SK-N-SH treated with all-trans-retinoic acid at 6 μM for 48 hours (cell line): ENCODE results near the gene CD4.

Source experiments
- ATAC-seq: fragments of 200-7000 bp; cut with Tn5 transposase; 3 replicates; pipeline ENCODE4 v1.9.1; 2020; ENCODE audit warnings: mild to moderate bottlenecking, moderate library complexity
- ARNTL ChIP-seq: fragments of 450-650 bp; formaldehyde crosslinking; IDR thresholded peaks from 2 replicates; pipeline ENCODE4 v1.5.0; 2020; ENCODE audit warnings: low read depth, mild to moderate bottlenecking, moderate library complexity, borderline replicate concordance
- BACH2 ChIP-seq: fragments of 250-450 bp; sonication (Bioruptor Pico); IDR thresholded peaks from 2 replicates; pipeline ENCODE4 v1.9.0; 2021; ENCODE audit warnings: mild to moderate bottlenecking, borderline replicate concordance
- CREB5 ChIP-seq: fragments of 250-450 bp; sonication (Bioruptor Pico); IDR thresholded peaks from 2 replicates; pipeline ENCODE4 v1.5.1; 2020; ENCODE audit warnings: low read depth, mild to moderate bottlenecking, moderate library complexity
- CSDC2 ChIP-seq: fragments of 250-450 bp; sonication (Bioruptor Pico); IDR thresholded peaks from 2 replicates; pipeline ENCODE4 v1.5.0; 2020; ENCODE audit warnings: mild to moderate bottlenecking, moderate library complexity
- CSRNP3 ChIP-seq: fragments of 250-450 bp; sonication (Bioruptor Pico); IDR thresholded peaks from 2 replicates; pipeline ENCODE4 v1.5.1; 2021; ENCODE audit warnings: mild to moderate bottlenecking, moderate library complexity
- ESRRG ChIP-seq: fragments of 250-450 bp; sonication (Bioruptor Pico); IDR thresholded peaks from 2 replicates; pipeline ENCODE4 v1.6.1; 2021; ENCODE audit warnings: mild to moderate bottlenecking
- GLIS3 ChIP-seq: fragments of 250-450 bp; sonication (Bioruptor Pico); IDR thresholded peaks from 2 replicates; pipeline ENCODE4 v1.5.0; 2020; ENCODE audit warnings: mild to moderate bottlenecking, moderate library complexity
- OSR1 ChIP-seq: fragments of 250-450 bp; sonication (Bioruptor Pico); IDR thresholded peaks from 2 replicates; pipeline ENCODE4 v1.8.0; 2022; ENCODE audit warnings: moderate library complexity, mild to moderate bottlenecking, inconsistent platforms
- PATZ1 ChIP-seq: fragments of 250-450 bp; sonication (Bioruptor Pico); IDR thresholded peaks from 2 replicates; pipeline ENCODE4 v1.8.0; 2020; ENCODE audit warnings: mild to moderate bottlenecking, moderate library complexity, borderline replicate concordance
- PPARA ChIP-seq: fragments of 250-450 bp; sonication (Bioruptor Pico); IDR thresholded peaks from 2 replicates; pipeline ENCODE4 v1.5.0; 2020; ENCODE audit warnings: mild to moderate bottlenecking, borderline replicate concordance
- RARB ChIP-seq: fragments of 250-450 bp; sonication (Bioruptor Pico); IDR thresholded peaks from 2 replicates; pipeline ENCODE4 v1.8.0; 2021; ENCODE audit warnings: mild to moderate bottlenecking, moderate library complexity
- SNAI2 ChIP-seq: fragments of 250-450 bp; sonication (Bioruptor Pico); IDR thresholded peaks from 2 replicates; pipeline ENCODE4 v1.5.0; 2020; ENCODE audit warnings: mild to moderate bottlenecking, moderate library complexity
- TOX ChIP-seq: fragments of 250-450 bp; sonication (Bioruptor Pico); IDR thresholded peaks from 2 replicates; pipeline ENCODE4 v1.8.0; 2021; ENCODE audit warnings: mild to moderate bottlenecking, moderate library complexity, borderline replicate concordance
- TSHZ2 ChIP-seq: fragments of 250-450 bp; sonication (Bioruptor Pico); IDR thresholded peaks from 2 replicates; pipeline ENCODE4 v1.5.0; 2020; ENCODE audit warnings: mild to moderate bottlenecking, moderate library complexity
- ZC3H10 ChIP-seq: fragments of 250-450 bp; sonication (Bioruptor Pico); IDR thresholded peaks from 2 replicates; pipeline ENCODE4 v1.5.1; 2021; ENCODE audit warnings: mild to moderate bottlenecking, moderate library complexity
- ZFP3 ChIP-seq: fragments of 250-450 bp; sonication (Bioruptor Pico); IDR thresholded peaks from 2 replicates; pipeline ENCODE4 v1.5.0; 2020; ENCODE audit warnings: mild to moderate bottlenecking, moderate library complexity
- ZFP30 ChIP-seq: fragments of 450-650 bp; formaldehyde crosslinking; IDR thresholded peaks from 2 replicates; pipeline ENCODE4 v1.5.0; 2022; ENCODE audit warnings: mild to moderate bottlenecking, moderate library complexity
- ZNF70 ChIP-seq: fragments of 450-650 bp; formaldehyde crosslinking; IDR thresholded peaks from 2 replicates; pipeline ENCODE4 v1.5.0; 2020; ENCODE audit warnings: mild to moderate bottlenecking, moderate library complexity
- ZNF8 ChIP-seq: fragments of 450-650 bp; formaldehyde crosslinking; IDR thresholded peaks from 2 replicates; pipeline ENCODE4 v1.5.0; 2020; ENCODE audit warnings: mild to moderate bottlenecking, moderate library complexity

Gene CD4

DNA sequence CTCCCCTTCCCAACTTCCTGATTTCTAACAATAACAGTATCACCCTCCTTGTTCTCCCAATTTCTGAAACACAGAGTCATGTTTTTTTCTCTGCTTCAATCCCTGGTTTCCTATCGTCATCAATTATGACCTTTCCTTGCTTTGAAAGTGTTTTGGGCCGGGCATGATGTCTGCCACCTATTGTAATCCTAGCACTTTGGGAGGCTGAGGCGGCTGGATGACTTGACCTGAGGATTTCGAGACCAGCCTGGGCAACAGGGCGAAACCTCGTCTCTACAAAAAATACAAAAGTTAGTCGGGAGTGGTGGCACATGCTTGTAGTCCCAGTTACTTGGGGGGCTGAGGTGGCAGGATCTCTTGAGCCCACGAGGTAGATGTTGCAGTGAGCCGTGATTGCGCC is 19.7 kb downstream of the CD4 start:
- no peak for ATAC-seq
- no peak for TF ChIP-seq TSHZ2 (CRISPR knock-in tag)

DNA sequence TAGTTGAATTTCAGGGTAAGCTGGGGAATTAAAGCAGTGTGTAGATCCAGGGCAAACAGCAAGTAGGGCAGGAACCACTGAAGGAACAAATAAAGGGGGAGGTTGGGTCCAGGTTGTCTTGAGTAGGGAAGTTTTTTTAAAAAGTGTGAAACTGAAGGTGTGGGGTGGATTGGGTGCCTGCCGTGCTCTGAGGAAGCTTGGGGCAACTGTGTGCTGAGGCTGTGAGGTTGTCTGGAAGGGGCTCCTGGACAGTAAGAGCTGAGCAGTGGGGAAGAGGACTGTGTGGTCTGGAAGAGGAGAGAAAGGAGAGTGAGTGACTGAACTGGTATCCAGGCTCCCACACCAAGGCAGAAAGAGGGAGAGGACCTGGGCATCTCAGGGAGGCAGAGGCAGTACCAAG is 21.4 kb downstream of the CD4 start:
- ATAC-seq = peak; percentile 31; the same call in 2 of the 3 replicates

DNA sequence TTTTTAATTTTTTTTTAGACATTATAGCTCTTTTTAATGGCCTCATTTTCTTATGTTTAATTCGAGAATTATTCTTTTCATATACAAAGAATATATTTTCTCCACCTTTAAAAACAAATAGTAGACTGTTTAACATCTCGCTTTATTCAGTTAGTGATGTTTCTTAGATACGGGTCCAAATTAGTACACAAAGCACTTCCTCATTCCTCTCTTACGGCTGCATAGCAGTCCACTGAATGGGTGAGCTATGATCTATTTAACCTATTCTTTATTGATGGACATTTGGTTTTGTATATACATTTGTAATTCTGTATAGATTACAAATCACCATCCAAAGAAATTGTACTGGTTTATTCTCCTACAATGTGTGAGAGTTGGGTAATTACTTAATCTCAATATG is 24.0 kb downstream of the CD4 start:
- no peak for TF ChIP-seq RARB (CRISPR knock-in tag)
- no peak for TF ChIP-seq BACH2 (CRISPR knock-in tag)
- no peak for TF ChIP-seq SNAI2 (CRISPR knock-in tag)
- TF ChIP-seq CSDC2 (CRISPR knock-in tag) = no peak
- no peak for TF ChIP-seq ARNTL (CRISPR knock-in tag)
- no peak for TF ChIP-seq TOX (CRISPR knock-in tag)
- TF ChIP-seq CREB5 = no peak
- TF ChIP-seq PATZ1 (CRISPR knock-in tag) = no peak
- TF ChIP-seq CSRNP3 (CRISPR knock-in tag) = no peak
- no peak for TF ChIP-seq OSR1 (CRISPR knock-in tag)
- TF ChIP-seq ZFP3 = no peak
- no peak for TF ChIP-seq GLIS3 (CRISPR knock-in tag)
- TF ChIP-seq ESRRG = no peak
- ATAC-seq = no peak

More for the DNA sequence above, 21.4 kb downstream of the CD4 start:
- no peak for TF ChIP-seq PPARA (CRISPR knock-in tag)
- no peak for TF ChIP-seq BACH2 (CRISPR knock-in tag)
- TF ChIP-seq ZNF70 (CRISPR knock-in tag) = no peak
- TF ChIP-seq CSRNP3 (CRISPR knock-in tag) = no peak
- no peak for TF ChIP-seq ARNTL (CRISPR knock-in tag)
- no peak for TF ChIP-seq TSHZ2 (CRISPR knock-in tag)
- TF ChIP-seq ZC3H10 (CRISPR knock-in tag) = no peak
- TF ChIP-seq ZFP30 (CRISPR knock-in tag) = no peak
- no peak for TF ChIP-seq GLIS3 (CRISPR knock-in tag)
- TF ChIP-seq ZNF8 (CRISPR knock-in tag) = no peak
- no peak for TF ChIP-seq OSR1 (CRISPR knock-in tag)
